ENCODE results near the gene TUBB8. TPM values are rescaled to one million over a fixed set of nuclear protein-coding genes. Genes with fewer than 3 reads are reported as not detected.
"Not testable (repeated sequence)": the region's sequence is repeated elsewhere in the genome, so short reads cannot be mapped to it uniquely, and the experiment has no call there.

The TUBB8 gene
- total RNA-seq, 2 donors from 2014 or later, result not detected

DNA sequence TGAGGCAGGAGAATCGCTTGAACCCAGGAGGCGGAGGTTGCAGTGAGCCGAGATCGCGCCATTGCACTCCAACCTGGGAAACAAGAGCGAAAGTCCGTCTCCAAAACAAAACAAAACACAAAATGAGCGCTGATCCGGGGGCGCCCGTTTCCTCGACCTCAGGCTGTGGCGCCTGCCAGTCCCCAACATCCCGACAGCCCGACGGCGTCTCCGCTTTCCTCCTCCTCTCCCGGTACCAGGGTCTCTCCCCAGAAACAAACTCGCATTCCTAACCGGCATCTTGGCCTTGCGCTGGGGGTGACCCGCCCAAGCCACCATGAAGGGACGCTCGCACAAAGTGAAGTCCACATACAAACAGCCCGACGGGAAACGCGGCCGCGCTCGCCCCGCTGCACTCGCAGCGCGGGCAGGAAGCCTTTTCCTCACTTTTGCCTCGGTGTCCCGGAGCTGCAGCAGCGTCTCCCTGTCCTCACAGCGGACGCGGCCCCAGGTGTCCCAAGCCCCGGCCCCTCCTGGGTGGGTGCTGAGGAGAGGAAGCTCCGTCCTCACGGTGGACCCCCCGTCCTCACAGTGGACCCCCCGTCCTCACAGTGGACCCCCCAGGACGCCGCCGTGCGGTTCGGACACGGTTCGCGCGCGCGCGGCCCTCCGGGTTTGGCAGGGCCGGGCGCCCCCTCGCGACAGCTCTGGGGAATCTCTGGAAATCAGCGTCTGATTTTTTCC, 24.6 kb upstream of the TUBB8 start:
- DNase-seq (peak; percentile 64), ATAC-seq (peak; percentile 49 to 68)
- intact Hi-C loops (cut with DNase I), result not testable (repeated sequence)

- intact Hi-C loops (cut with DNase I); DNase-seq; ATAC-seq: not testable (repeated sequence)
Observed at GRCh38 chr10:68156-68555, 19.1 kb upstream of the TUBB8 start.

- ATAC-seq; DNase-seq; intact Hi-C loops (cut with DNase I): not testable (repeated sequence)
Observed at GRCh38 chr10:49926-50325, 830 bp upstream of the TUBB8 start.

- ATAC-seq; intact Hi-C loops (cut with DNase I); DNase-seq: not testable (repeated sequence)
Observed at GRCh38 chr10:47864-48263, 1.2 kb downstream of the TUBB8 start.

GRCh38 chr10:13315-13635, 35.8 kb downstream of the TUBB8 start:
- peak in 1 of 2 donors; percentile 18 for ATAC-seq
- DNase-seq; intact Hi-C loops (cut with DNase I): not testable (repeated sequence)

- peak in 1 of 2 donors; percentile 46 for ATAC-seq
- DNase-seq, result not testable (repeated sequence)
Observed at GRCh38 chr10:12444-13314, 36.4 kb downstream of the TUBB8 start.

GRCh38 chr10:11260-11659, 37.8 kb downstream of the TUBB8 start:
- DNase-seq; intact Hi-C loops (cut with DNase I): not testable (repeated sequence)
- peak in 1 of 2 donors; percentile 38 for ATAC-seq

More at GRCh38 chr10:12444-13314, 36.4 kb downstream of the TUBB8 start:
- intact Hi-C loops (cut with DNase I), result not testable (repeated sequence)

GRCh38 chr10:10261-10971, 38.7 kb downstream of the TUBB8 start:
- intact Hi-C loops (cut with DNase I); ATAC-seq; DNase-seq: not testable (repeated sequence)

Other genes starting within 250 kb of the TUBB8 start
- gene ZMYND11, start 86.2 kb upstream of the TUBB8 start, total RNA-seq, result 10 to 100 TPM; 59.1 to 72.6 TPM